Measurements from ENCODE around the gene TMC4. TPM values are rescaled to one million over a fixed set of nuclear protein-coding genes. Genes with fewer than 3 reads are reported as not detected.
"Not testable (repeated sequence)": the region's sequence is repeated elsewhere in the genome, so short reads cannot be mapped to it uniquely, and the experiment has no call there.

Gene TMC4
- total RNA-seq, 1 experiment from 2014 or later: 175 TPM

DNA sequence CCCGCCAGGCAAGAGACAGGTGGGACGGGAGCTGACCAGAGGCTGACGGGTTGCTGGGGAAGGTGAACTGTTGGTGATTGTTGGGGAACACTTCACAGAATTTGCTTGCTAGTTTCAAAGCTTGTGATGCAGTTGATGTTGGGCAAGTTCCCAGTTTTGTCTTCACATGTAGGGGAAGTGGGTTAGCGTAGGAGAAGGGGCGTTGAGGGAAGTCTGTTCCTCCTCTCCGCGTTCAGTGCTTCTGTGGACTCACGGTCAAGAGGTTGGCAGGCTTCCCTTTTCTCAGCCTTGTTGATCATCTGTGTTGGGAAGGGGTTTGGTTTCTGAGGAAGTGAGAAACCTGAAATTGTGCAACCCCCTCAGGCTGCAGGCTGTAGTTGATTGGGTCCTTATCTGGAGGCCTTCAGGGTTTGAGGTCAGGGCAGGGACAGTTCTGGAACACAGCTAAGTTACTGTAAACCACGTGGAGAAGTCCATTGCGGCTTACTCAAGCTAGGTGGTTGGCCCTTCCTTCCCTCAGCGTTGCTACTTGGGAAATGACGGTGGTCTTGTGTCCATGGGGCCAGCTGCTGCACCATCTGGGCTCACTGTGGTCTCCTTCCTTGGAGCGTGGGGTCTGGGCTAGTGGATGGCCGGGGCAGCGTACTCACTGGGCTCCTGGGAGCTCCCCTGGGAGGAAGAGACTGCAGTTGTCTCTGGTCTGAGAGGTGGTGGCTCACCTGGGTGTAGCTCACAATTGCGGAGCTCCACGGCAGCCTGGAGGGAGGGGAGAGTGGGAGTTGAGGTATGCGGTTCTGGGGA lies 35.2 kb upstream of the TMC4 start:
- no peaks in the 10 kb centered on the region for H3K9me2 ChIP-seq (ENCODE audit: insufficient read depth)
- H3K27me3 ChIP-seq (ENCODE audit: insufficient read depth, low read depth): no peaks in the 10 kb centered on the region
- H2AFZ ChIP-seq: no peak overlapping the region
- TF ChIP-seq EZH2 (IDR thresholded peaks at IDR 0.05; ENCODE audit: low read depth): no peak
- TF ChIP-seq, protein P1, sequence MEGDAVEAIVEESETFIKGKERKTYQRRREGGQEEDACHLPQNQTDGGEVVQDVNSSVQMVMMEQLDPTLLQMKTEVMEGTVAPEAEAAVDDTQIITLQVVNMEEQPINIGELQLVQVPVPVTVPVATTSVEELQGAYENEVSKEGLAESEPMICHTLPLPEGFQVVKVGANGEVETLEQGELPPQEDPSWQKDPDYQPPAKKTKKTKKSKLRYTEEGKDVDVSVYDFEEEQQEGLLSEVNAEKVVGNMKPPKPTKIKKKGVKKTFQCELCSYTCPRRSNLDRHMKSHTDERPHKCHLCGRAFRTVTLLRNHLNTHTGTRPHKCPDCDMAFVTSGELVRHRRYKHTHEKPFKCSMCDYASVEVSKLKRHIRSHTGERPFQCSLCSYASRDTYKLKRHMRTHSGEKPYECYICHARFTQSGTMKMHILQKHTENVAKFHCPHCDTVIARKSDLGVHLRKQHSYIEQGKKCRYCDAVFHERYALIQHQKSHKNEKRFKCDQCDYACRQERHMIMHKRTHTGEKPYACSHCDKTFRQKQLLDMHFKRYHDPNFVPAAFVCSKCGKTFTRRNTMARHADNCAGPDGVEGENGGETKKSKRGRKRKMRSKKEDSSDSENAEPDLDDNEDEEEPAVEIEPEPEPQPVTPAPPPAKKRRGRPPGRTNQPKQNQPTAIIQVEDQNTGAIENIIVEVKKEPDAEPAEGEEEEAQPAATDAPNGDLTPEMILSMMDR (conservative IDR thresholded peaks at IDR 0.05): no peak
- H3F3A ChIP-seq (ENCODE audit: insufficient read depth, low read depth): peaks cover 74% of the 10 kb centered on the region
- no peaks in the 10 kb centered on the region for H3K9me3 ChIP-seq (ENCODE audit: insufficient read depth, low read depth)
- peaks cover 38% of the 10 kb centered on the region for H3K79me2 ChIP-seq (ENCODE audit: low read depth)
- H3K4me1 ChIP-seq (replicated peaks; ENCODE audit: insufficient read depth): peaks cover 52% of the 10 kb centered on the region
- no TSS peak for BruUV-seq (replicated peaks)
- H3K4me2 ChIP-seq: no peak overlapping the region
- H4K20me1 ChIP-seq (ENCODE audit: insufficient read depth): peaks cover 66% of the 10 kb centered on the region
- peaks cover 40% of the 10 kb centered on the region for H3K36me3 ChIP-seq (ENCODE audit: low read depth)
- DNase-seq: peak; percentile 29 to 68
- POLR2A ChIA-PET (ENCODE audit: unreplicated experiment): interaction anchor here (0.6 kb wide), 1 partner anchor 222 kb away, joined by 3 read pairs; no protein-coding TSS in a partner anchor
- no peak overlapping the region for H3K4me3 ChIP-seq
- CTCF ChIA-PET: no interaction called here
- intact Hi-C loops (cut with micrococcal nuclease; ENCODE audit: unreplicated experiment): no loop called here
- H3K27ac ChIP-seq: peak overlapping the region; percentile 60; the same call in 1 of the 2 replicates

DNA sequence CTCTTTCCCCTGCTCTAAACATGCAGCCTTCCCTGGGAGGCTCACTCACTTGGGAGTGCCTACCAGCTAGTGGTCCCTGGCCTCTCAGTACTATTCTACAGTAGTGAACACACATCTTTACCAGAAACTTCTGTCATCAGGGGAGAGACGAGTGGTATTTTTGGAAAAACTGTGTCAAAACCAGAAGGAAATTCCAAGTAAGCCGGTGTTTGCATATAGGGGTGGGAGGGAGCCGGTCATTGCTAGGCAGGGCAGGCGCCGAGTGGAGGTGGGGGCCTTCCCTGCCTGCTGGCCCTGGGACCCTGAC lies 34.7 kb upstream of the TMC4 start:
- DNase-seq: no peak
- POLR2A ChIA-PET (ENCODE audit: unreplicated experiment): interaction anchor here (0.6 kb wide), 1 partner anchor 223 kb away, joined by 3 read pairs; no protein-coding TSS in a partner anchor
- CTCF ChIA-PET: no interaction called here
- peaks cover 72% of the 10 kb centered on the region for H4K20me1 ChIP-seq (ENCODE audit: insufficient read depth)
- no peak overlapping the region for H2AFZ ChIP-seq
- no peak overlapping the region for H3K4me3 ChIP-seq
- H3F3A ChIP-seq (ENCODE audit: insufficient read depth, low read depth): peaks cover 80% of the 10 kb centered on the region
- intact Hi-C loops (cut with micrococcal nuclease; ENCODE audit: unreplicated experiment): no loop called here
- peaks cover 43% of the 10 kb centered on the region for H3K79me2 ChIP-seq (ENCODE audit: low read depth)
- H3K27me3 ChIP-seq (ENCODE audit: insufficient read depth, low read depth): no peaks in the 10 kb centered on the region
- no peaks in the 10 kb centered on the region for H3K9me2 ChIP-seq (ENCODE audit: insufficient read depth)
- H3K4me2 ChIP-seq: no peak overlapping the region
- no peak for TF ChIP-seq EZH2 (IDR thresholded peaks at IDR 0.05; ENCODE audit: low read depth)
- TF ChIP-seq, protein P1 (conservative IDR thresholded peaks at IDR 0.05): no peak
- peaks cover 45% of the 10 kb centered on the region for H3K36me3 ChIP-seq (ENCODE audit: low read depth)
- H3K27ac ChIP-seq: 0 out of 2 replicates have a peak overlapping the region, but pooled peaks have one; percentile 10
- H3K4me1 ChIP-seq (replicated peaks; ENCODE audit: insufficient read depth): peaks cover 57% of the 10 kb centered on the region
- H3K9me3 ChIP-seq (ENCODE audit: insufficient read depth, low read depth): no peaks in the 10 kb centered on the region
- BruUV-seq (replicated peaks): no TSS peak

DNA sequence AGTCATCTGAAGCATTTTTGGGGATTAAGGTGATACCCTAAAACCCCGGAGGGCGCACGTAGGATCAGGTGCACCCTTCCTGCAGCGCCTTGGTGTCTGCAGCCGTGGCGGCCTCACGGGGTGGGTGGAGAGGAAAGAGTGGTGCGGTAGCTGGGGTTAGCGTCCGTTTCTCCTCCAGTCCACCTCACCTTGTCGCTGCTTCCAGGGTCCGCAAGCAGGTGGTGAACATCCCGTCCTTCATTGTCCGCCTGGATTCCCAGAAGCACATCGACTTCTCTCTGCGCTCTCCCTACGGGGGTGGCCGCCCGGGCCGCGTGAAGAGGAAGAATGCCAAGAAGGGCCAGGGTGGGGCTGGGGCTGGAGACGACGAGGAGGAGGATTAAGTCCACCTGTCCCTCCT lies 34.2 kb upstream of the TMC4 start:
- peaks cover 76% of the 10 kb centered on the region for H4K20me1 ChIP-seq (ENCODE audit: insufficient read depth)
- H3K4me1 ChIP-seq (replicated peaks; ENCODE audit: insufficient read depth): peaks cover 62% of the 10 kb centered on the region
- CTCF ChIA-PET; intact Hi-C loops (cut with micrococcal nuclease; ENCODE audit: unreplicated experiment); DNase-seq; H2AFZ ChIP-seq; H3K4me3 ChIP-seq; BruUV-seq (replicated peaks); H3K27me3 ChIP-seq (ENCODE audit: insufficient read depth, low read depth); H3K4me2 ChIP-seq; H3K27ac ChIP-seq; H3K9me3 ChIP-seq (ENCODE audit: insufficient read depth, low read depth); H3K9me2 ChIP-seq (ENCODE audit: insufficient read depth): not testable (repeated sequence)
- POLR2A ChIA-PET (ENCODE audit: unreplicated experiment): interaction anchor here (0.6 kb wide), 1 partner anchor 37 kb away, joined by 7 read pairs; no protein-coding TSS in a partner anchor
- peaks cover 84% of the 10 kb centered on the region for H3F3A ChIP-seq (ENCODE audit: insufficient read depth, low read depth)
- peaks cover 48% of the 10 kb centered on the region for H3K79me2 ChIP-seq (ENCODE audit: low read depth)
- H3K36me3 ChIP-seq (ENCODE audit: low read depth): peaks cover 49% of the 10 kb centered on the region

Measured in PC-9 (cell line).